GM12891 (cell line): ENCODE measurements around the gene TGFBRAP1.

Source experiments
- PAX5 ChIP-seq: IDR thresholded peaks from 2 replicates; pipeline ENCODE4 v1.6.1; 2011; ENCODE audit warnings: low read length, moderate library complexity, mild to moderate bottlenecking; ENCODE audit not compliant: insufficient read depth, severe bottlenecking
- POLR2A ChIP-seq: IDR thresholded peaks from 2 replicates; pipeline ENCODE4 v1.6.1; 2011; ENCODE audit warnings: low read depth, low read length, control low read depth
- POLR2AphosphoS5 ChIP-seq: IDR thresholded peaks from 2 replicates; pipeline ENCODE4 v1.6.1; 2011; ENCODE audit warnings: low read depth, low read length, control low read depth
- POU2F2 ChIP-seq: IDR thresholded peaks from 2 replicates; pipeline ENCODE4 v1.6.1; 2011; ENCODE audit warnings: low read depth, mild to moderate bottlenecking, control low read depth, low read length, moderate library complexity
- TAF1 ChIP-seq: IDR thresholded peaks from 2 replicates; pipeline ENCODE4 v1.6.1; 2011; ENCODE audit warnings: low read depth, low read length, control low read depth

DNA sequence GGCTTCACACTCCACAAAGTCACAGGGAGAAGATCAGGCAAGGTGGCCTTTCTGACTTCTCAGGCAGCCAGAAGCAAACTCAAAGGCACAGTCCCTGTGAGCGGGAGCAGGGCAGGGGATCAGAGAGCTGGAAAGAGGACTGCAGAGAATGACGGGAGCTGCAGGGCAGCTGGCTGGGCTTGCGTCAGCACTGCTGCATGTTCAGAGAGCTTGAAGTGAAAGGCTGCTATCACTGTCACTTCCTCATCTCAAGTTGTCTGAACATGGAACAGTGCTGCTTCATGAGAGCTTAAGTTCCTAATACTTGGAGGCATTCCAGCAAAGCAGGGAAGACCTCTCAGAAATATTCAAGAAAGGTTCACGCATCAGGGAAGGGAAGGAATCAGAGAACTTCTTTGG lies 20.4 kb downstream of the TGFBRAP1 start:
- no peak for TF ChIP-seq TAF1
- no peak for TF ChIP-seq POLR2A
- no peak for TF ChIP-seq POLR2AphosphoS5
- no peak for TF ChIP-seq PAX5
- TF ChIP-seq POU2F2 = no peak
